Activated naive CD8-positive, alpha-beta T cell treated with anti-CD3 and anti-CD28 coated beads, Interleukin-2, amount 50 U/mL, for 24 hours (primary cell): ENCODE data around the gene LRRC37A3.
A peak's percentile ranks its signal among the peaks of the same experiment; 100 is the strongest.
"Not testable (repeated sequence)": the region's sequence is repeated elsewhere in the genome, so short reads cannot be mapped to it uniquely, and the experiment has no call there.

Experiments used
- ATAC-seq: fragments of 150-1000 bp; cut with Tn5 transposase; one replicate; pipeline ENCODE4 v1.10.0; 2021
- DNase-seq: peaks from one replicate; pipeline ENCODE4 v3.0.0; 2021
- H3K27ac Mint-ChIP-seq: one replicate; pipeline ENCODE4 v1.8.0; 2021; ENCODE audit warnings: mild to moderate bottlenecking, mixed read lengths
- H3K27me3 Mint-ChIP-seq: one replicate; pipeline ENCODE4 v1.8.0; 2021; ENCODE audit warnings: mixed read lengths
- H3K36me3 Mint-ChIP-seq: one replicate; pipeline ENCODE4 v1.8.0; 2021; ENCODE audit warnings: low read depth, mixed read lengths
- H3K4me1 Mint-ChIP-seq: one replicate; pipeline ENCODE4 v1.8.0; 2021; ENCODE audit warnings: mixed read lengths
- H3K4me3 Mint-ChIP-seq: one replicate; pipeline ENCODE4 v1.8.0; 2021; ENCODE audit warnings: mild to moderate bottlenecking, moderate library complexity, mixed read lengths
- H3K9me3 Mint-ChIP-seq: one replicate; pipeline ENCODE4 v1.8.0; 2021; ENCODE audit warnings: mixed read lengths

The LRRC37A3 gene

GRCh38 chr17:64919289-64920025, at the start of gene LRRC37A3:
LRRC37A3 (minus strand) TSS chr17:64919478; CDS start chr17:64897257, 22,221 bp downstream.
- H3K36me3 Mint-ChIP-seq, H3K9me3 Mint-ChIP-seq, H3K27me3 Mint-ChIP-seq: not testable (repeated sequence)
- DNase-seq (peak; percentile 100), ATAC-seq (peak; percentile 98)
- Mint-ChIP-seq H3K4me3 (peak within 1 kb of the TSS; percentile 82), H3K4me1 (peaks cover 21% of the 10 kb centered on the region), H3K27ac (peak within 1 kb of the TSS; percentile 85)

- DNase-seq (peak; percentile 88), ATAC-seq (peak; percentile 97)
- Mint-ChIP-seq H3K27ac (peak overlapping the region; percentile 90), H3K4me1 (peaks cover 78% of the 10 kb centered on the region), H3K4me3 (peak overlapping the region; percentile 77)
- not testable (repeated sequence) for H3K9me3 Mint-ChIP-seq, H3K27me3 Mint-ChIP-seq, H3K36me3 Mint-ChIP-seq
Observed at GRCh38 chr17:64965873-64966287, 46.6 kb upstream of the LRRC37A3 start.

- ATAC-seq, H3K36me3 Mint-ChIP-seq, H3K9me3 Mint-ChIP-seq, DNase-seq, H3K27me3 Mint-ChIP-seq: not testable (repeated sequence)
- H3K27ac Mint-ChIP-seq = peak overlapping the region; percentile 90
- H3K4me1 Mint-ChIP-seq = peaks cover 75% of the 10 kb centered on the region
- H3K4me3 Mint-ChIP-seq = peak overlapping the region; percentile 77
Observed at GRCh38 chr17:64965256-64965872, 46.1 kb upstream of the LRRC37A3 start.

- Mint-ChIP-seq H3K27me3 (no peaks in the 10 kb centered on the region), H3K9me3 (no peaks in the 10 kb centered on the region), H3K4me1 (peaks cover 69% of the 10 kb centered on the region), H3K4me3 (peak overlapping the region; percentile 77), H3K27ac (peak overlapping the region; percentile 53), H3K36me3 (no peaks in the 10 kb centered on the region)
- DNase-seq = no peak
- no peak for ATAC-seq
Observed at GRCh38 chr17:64964796-64965195, 45.5 kb upstream of the LRRC37A3 start.

- not testable (repeated sequence) for H3K4me3 Mint-ChIP-seq, DNase-seq, ATAC-seq, H3K36me3 Mint-ChIP-seq, H3K9me3 Mint-ChIP-seq, H3K27me3 Mint-ChIP-seq, H3K27ac Mint-ChIP-seq
- peaks cover 63% of the 10 kb centered on the region for H3K4me1 Mint-ChIP-seq
Observed at GRCh38 chr17:64963814-64964213, 44.5 kb upstream of the LRRC37A3 start.

GRCh38 chr17:64961563-64962378, 42.5 kb upstream of the LRRC37A3 start:
- H3K27ac Mint-ChIP-seq, H3K9me3 Mint-ChIP-seq, H3K4me3 Mint-ChIP-seq, ATAC-seq, H3K27me3 Mint-ChIP-seq, H3K36me3 Mint-ChIP-seq: not testable (repeated sequence)
- H3K4me1 Mint-ChIP-seq = peaks cover 43% of the 10 kb centered on the region
- DNase-seq = peak; percentile 55

GRCh38 chr17:64951877-64952276, 32.6 kb upstream of the LRRC37A3 start:
- no peaks in the 10 kb centered on the region for H3K36me3 Mint-ChIP-seq
- no peaks in the 10 kb centered on the region for H3K4me1 Mint-ChIP-seq
- H3K27me3 Mint-ChIP-seq = no peaks in the 10 kb centered on the region
- DNase-seq (no peak), ATAC-seq (no peak)
- H3K4me3 Mint-ChIP-seq = no peak overlapping the region
- H3K9me3 Mint-ChIP-seq = no peaks in the 10 kb centered on the region
- no peak overlapping the region for H3K27ac Mint-ChIP-seq

- DNase-seq (no peak), ATAC-seq (no peak)
- H3K4me3 Mint-ChIP-seq = no peak overlapping the region
- no peak overlapping the region for H3K27ac Mint-ChIP-seq
- no peaks in the 10 kb centered on the region for H3K27me3 Mint-ChIP-seq
- peaks cover 4% of the 10 kb centered on the region for H3K4me1 Mint-ChIP-seq
- no peaks in the 10 kb centered on the region for H3K9me3 Mint-ChIP-seq
- no peaks in the 10 kb centered on the region for H3K36me3 Mint-ChIP-seq
Observed at GRCh38 chr17:64950871-64951270, 31.6 kb upstream of the LRRC37A3 start.

- no peak for ATAC-seq
- peaks cover under 1% of the 10 kb centered on the region for H3K27me3 Mint-ChIP-seq
- no peak overlapping the region for H3K27ac Mint-ChIP-seq
- DNase-seq = no peak
- no peaks in the 10 kb centered on the region for H3K9me3 Mint-ChIP-seq
- peaks cover 4% of the 10 kb centered on the region for H3K4me1 Mint-ChIP-seq
- no peaks in the 10 kb centered on the region for H3K36me3 Mint-ChIP-seq
- H3K4me3 Mint-ChIP-seq = no peak overlapping the region
Observed at GRCh38 chr17:64947152-64947551, 27.9 kb upstream of the LRRC37A3 start.

GRCh38 chr17:64941761-64942160, 22.5 kb upstream of the LRRC37A3 start:
- Mint-ChIP-seq H3K9me3 (no peaks in the 10 kb centered on the region), H3K27ac (no peak overlapping the region), H3K4me1 (peaks cover 4% of the 10 kb centered on the region), H3K36me3 (no peaks in the 10 kb centered on the region), H3K27me3 (peaks cover 3% of the 10 kb centered on the region), H3K4me3 (no peak overlapping the region)
- ATAC-seq (no peak), DNase-seq (no peak)

GRCh38 chr17:64941045-64941444, 21.8 kb upstream of the LRRC37A3 start:
- Mint-ChIP-seq H3K27ac (no peak overlapping the region), H3K36me3 (no peaks in the 10 kb centered on the region), H3K9me3 (no peaks in the 10 kb centered on the region), H3K4me3 (no peak overlapping the region), H3K27me3 (peaks cover 3% of the 10 kb centered on the region), H3K4me1 (no peaks in the 10 kb centered on the region)
- no peak for DNase-seq
- ATAC-seq = no peak

GRCh38 chr17:64940055-64940454, 20.8 kb upstream of the LRRC37A3 start:
- Mint-ChIP-seq H3K9me3 (no peaks in the 10 kb centered on the region), H3K27me3 (peaks cover 3% of the 10 kb centered on the region), H3K4me3 (no peak overlapping the region), H3K4me1 (no peaks in the 10 kb centered on the region), H3K27ac (no peak overlapping the region), H3K36me3 (no peaks in the 10 kb centered on the region)
- no peak for ATAC-seq
- DNase-seq = no peak

GRCh38 chr17:64938925-64939474, 19.7 kb upstream of the LRRC37A3 start:
- H3K27ac Mint-ChIP-seq = no peak overlapping the region
- ATAC-seq (peak; percentile 82), DNase-seq (peak; percentile 63)
- no peaks in the 10 kb centered on the region for H3K4me1 Mint-ChIP-seq
- H3K27me3 Mint-ChIP-seq = peaks cover 3% of the 10 kb centered on the region
- no peak overlapping the region for H3K4me3 Mint-ChIP-seq
- H3K36me3 Mint-ChIP-seq = no peaks in the 10 kb centered on the region
- H3K9me3 Mint-ChIP-seq = no peaks in the 10 kb centered on the region

GRCh38 chr17:64938290-64938689, 19.0 kb upstream of the LRRC37A3 start:
- Mint-ChIP-seq H3K4me1 (no peaks in the 10 kb centered on the region), H3K36me3 (no peaks in the 10 kb centered on the region), H3K27ac (no peak overlapping the region), H3K27me3 (peaks cover 3% of the 10 kb centered on the region), H3K9me3 (no peaks in the 10 kb centered on the region), H3K4me3 (no peak overlapping the region)
- ATAC-seq (no peak), DNase-seq (no peak)
